ENCODE data around the gene HPX.

DNA sequence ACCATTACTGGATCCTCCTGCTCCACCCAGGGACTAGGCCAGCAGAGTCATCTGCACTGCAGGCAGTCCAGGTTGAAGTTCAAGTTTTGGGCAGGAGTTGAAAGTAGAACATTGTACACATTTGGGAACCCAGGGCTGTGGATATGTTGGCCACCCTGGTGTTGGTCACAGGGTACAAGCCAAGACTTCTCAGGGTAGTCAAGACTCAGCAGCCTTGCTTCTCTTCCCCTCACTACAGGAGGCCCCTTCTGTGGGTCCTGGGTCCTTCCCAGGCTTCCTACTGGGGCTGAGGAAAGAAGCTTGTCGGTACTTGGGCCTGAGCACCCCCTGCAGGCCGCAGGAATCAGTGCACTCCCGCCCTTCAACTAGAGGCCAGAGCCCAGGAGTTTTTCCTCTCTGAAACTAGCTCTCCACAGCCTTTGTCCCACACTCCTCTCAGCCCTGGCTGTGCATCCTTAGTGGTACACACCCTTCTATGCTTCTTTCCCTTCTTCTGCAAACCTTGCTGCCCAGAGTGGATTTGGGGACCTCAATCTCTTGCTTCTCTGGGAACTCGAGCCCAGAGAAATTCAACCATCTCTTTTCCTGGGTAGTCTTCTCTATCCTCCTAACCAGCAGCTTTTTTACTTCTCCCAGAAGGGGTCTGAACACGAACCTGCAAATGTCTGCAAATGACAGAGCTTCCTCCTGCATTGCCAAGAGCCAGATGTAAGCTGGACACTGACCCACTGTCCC is 2.6 kb upstream of the HPX start:
- TF ChIP-seq GATA3 (IDR thresholded peaks at IDR 0.05; ENCODE audit: low read depth, low read length) (no peak), GATA2 (IDR thresholded peaks at IDR 0.05; ENCODE audit: low read depth, low read length) (no peak)
